Upper lobe of right lung (tissue), 1 donor: ENCODE measurements around the gene WFDC1. TPM values are rescaled to one million over a fixed set of nuclear protein-coding genes. Genes with fewer than 3 reads are reported as not detected.

Experiments
- ATAC-seq: fragments of 200-7000 bp; cut with Tn5 transposase; one replicate; pipeline ENCODE4 v1.9.1; 2020; ENCODE audit warnings: mild to moderate bottlenecking, moderate library complexity
- DNase-seq: peaks from one replicate; pipeline ENCODE4 v3.0.0-alpha.2; 2020
- H3K27ac ChIP-seq: fragments of 200-600 bp; one replicate; pipeline ENCODE4 v1.8.0; 2022
- H3K27me3 ChIP-seq: fragments of 200-600 bp; one replicate; pipeline ENCODE4 v1.8.0; 2022; ENCODE audit warnings: mild to moderate bottlenecking
- H3K36me3 ChIP-seq: fragments of 200-600 bp; one replicate; pipeline ENCODE4 v1.8.0; 2022
- H3K4me1 ChIP-seq: fragments of 200-600 bp; one replicate; pipeline ENCODE4 v1.8.0; 2022
- H3K4me3 ChIP-seq: fragments of 200-600 bp; one replicate; pipeline ENCODE4 v1.8.0; 2022; ENCODE audit warnings: mild to moderate bottlenecking
- H3K9me3 ChIP-seq: fragments of 200-600 bp; one replicate; pipeline ENCODE4 v1.8.0; 2022
- CTCF ChIP-seq: fragments of 200-600 bp; IDR thresholded peaks from one replicate; pipeline ENCODE4 v1.8.0; 2022; ENCODE audit warnings: antibody characterized with exemption
- intact Hi-C: fragments of 100-400 bp; cut with DNase I; formaldehyde crosslinking; loops from one replicate; pipeline ENCODE4 v1.11.0; 2022
- total RNA-seq: library from RNA; stranded (reverse); fragmentation: NEBNext Ultra II Directional; extraction: Animal tissue kit (Norgen Biotek cat#: 25700); gene quantifications from one replicate; pipeline ENCODE4 v1.2.1, GENCODE V29; 2021
- donor health status: DM: no; HTN: yes; CAD: no; lungs with severe emphysema.

The WFDC1 gene
- total RNA-seq, 1 donor from 2014 or later, result 26.0 TPM

GRCh38 chr16:84348386-84348888 lies 53.8 kb downstream of the WFDC1 start:
- TF ChIP-seq CTCF, result no peak
- no peaks in the 10 kb centered on the region for H3K4me1 ChIP-seq
- H3K27me3 ChIP-seq, result no peaks in the 10 kb centered on the region
- no peaks in the 10 kb centered on the region for H3K36me3 ChIP-seq
- ATAC-seq, result no peak
- H3K27ac ChIP-seq, result no peak overlapping the region
- no peaks in the 10 kb centered on the region for H3K9me3 ChIP-seq
- no peak for DNase-seq
- intact Hi-C loops, result no loop called here
- no peak overlapping the region for H3K4me3 ChIP-seq

GRCh38 chr16:84349862-84350684 lies 55.4 kb downstream of the WFDC1 start:
- no peak for TF ChIP-seq CTCF
- Histone ChIP-seq H3K4me1 (no peaks in the 10 kb centered on the region), H3K27ac (no peak overlapping the region), H3K36me3 (no peaks in the 10 kb centered on the region), H3K4me3 (no peak overlapping the region), H3K9me3 (no peaks in the 10 kb centered on the region), H3K27me3 (no peaks in the 10 kb centered on the region)
- intact Hi-C loops, result no loop called here
- DNase-seq, result peak; percentile 18
- ATAC-seq, result no peak

- Histone ChIP-seq H3K9me3 (no peaks in the 10 kb centered on the region), H3K4me1 (no peaks in the 10 kb centered on the region), H3K36me3 (no peaks in the 10 kb centered on the region), H3K27me3 (no peaks in the 10 kb centered on the region), H3K27ac (no peak overlapping the region), H3K4me3 (no peak overlapping the region)
- intact Hi-C loops, result no loop called here
- TF ChIP-seq CTCF, result no peak
- ATAC-seq, result no peak
- DNase-seq, result no peak
These were observed 56.2 kb downstream of the WFDC1 start for GRCh38 chr16:84350685-84351400.

- Histone ChIP-seq H3K4me1 (no peaks in the 10 kb centered on the region), H3K27me3 (no peaks in the 10 kb centered on the region), H3K27ac (no peak overlapping the region), H3K4me3 (no peak overlapping the region), H3K9me3 (no peaks in the 10 kb centered on the region), H3K36me3 (no peaks in the 10 kb centered on the region)
- no peak for DNase-seq
- ATAC-seq, result no peak
- intact Hi-C loops, result no loop called here
- TF ChIP-seq CTCF, result no peak
These were observed 57.0 kb downstream of the WFDC1 start for GRCh38 chr16:84351630-84352029.

- Histone ChIP-seq H3K27me3 (no peaks in the 10 kb centered on the region), H3K27ac (no peak overlapping the region), H3K4me1 (peaks cover 4% of the 10 kb centered on the region), H3K36me3 (no peaks in the 10 kb centered on the region), H3K4me3 (no peak overlapping the region), H3K9me3 (no peaks in the 10 kb centered on the region)
- DNase-seq, result peak; percentile 74
- peak; percentile 73 for ATAC-seq
- no peak for TF ChIP-seq CTCF
- intact Hi-C loops, result no loop called here
These were observed 59.6 kb downstream of the WFDC1 start for GRCh38 chr16:84354306-84354705.
